HepG2 (cell line): ENCODE measurements around the gene UTP15. TPM values are rescaled to one million over a fixed set of nuclear protein-coding genes. Genes with fewer than 3 reads are reported as not detected.

Source experiments
- DPF2 ChIP-seq: sonication (generic); formaldehyde crosslinking; IDR thresholded peaks from 2 replicates; pipeline ENCODE4 v1.4.0; 2020; ENCODE audit warnings: mild to moderate bottlenecking, low read depth, missing genetic modification reagents, borderline replicate concordance
- JUNB ChIP-seq: sonication (generic); formaldehyde crosslinking; IDR thresholded peaks from 2 replicates; pipeline ENCODE4 v1.8.0; 2022; ENCODE audit warnings: missing genetic modification reagents, mild to moderate bottlenecking, borderline replicate concordance
- KDM4B ChIP-seq: sonication (generic); formaldehyde crosslinking; IDR thresholded peaks from 2 replicates; pipeline ENCODE4 v1.4.0; 2020; ENCODE audit warnings: missing genetic modification reagents
- KDM5A ChIP-seq: fragments of 200-600 bp; sonication (generic); IDR thresholded peaks from 2 replicates; pipeline ENCODE4 v1.7.0; 2018; ENCODE audit warnings: antibody characterized with exemption, mild to moderate bottlenecking, low read length, borderline replicate concordance
- MEIS1 ChIP-seq: sonication (generic); formaldehyde crosslinking; IDR thresholded peaks from 2 replicates; pipeline ENCODE4 v1.9.0; 2021; ENCODE audit warnings: mild to moderate bottlenecking, missing genetic modification reagents, moderate library complexity, borderline replicate concordance
- MNT ChIP-seq: fragments of 450-650 bp; IDR thresholded peaks from 2 replicates; pipeline ENCODE4 v1.6.1; 2016
- MTF1 ChIP-seq: sonication (generic); formaldehyde crosslinking; IDR thresholded peaks from 2 replicates; pipeline ENCODE4 v1.5.0; 2020; ENCODE audit warnings: missing genetic modification reagents
- STAG1 ChIP-seq: sonication (generic); formaldehyde crosslinking; IDR thresholded peaks from 2 replicates; pipeline ENCODE4 v1.4.0; 2020; ENCODE audit warnings: missing genetic modification reagents
- TAF15 ChIP-seq: fragments of 200-400 bp; formaldehyde crosslinking; IDR thresholded peaks from one replicate; pipeline ENCODE4 v1.6.1; 2018; ENCODE audit warnings: mild to moderate bottlenecking, low read depth, low read length; ENCODE audit not compliant: poor library complexity, severe bottlenecking
- TSC22D2 ChIP-seq: sonication (generic); formaldehyde crosslinking; IDR thresholded peaks from 2 replicates; pipeline ENCODE4 v1.5.1; 2020; ENCODE audit warnings: missing genetic modification reagents, mild to moderate bottlenecking, borderline replicate concordance
- UBTF ChIP-seq: sonication (generic); formaldehyde crosslinking; IDR thresholded peaks from 2 replicates; pipeline ENCODE4 v1.4.0; 2020; ENCODE audit warnings: mild to moderate bottlenecking, missing genetic modification reagents
- ZNF101 ChIP-seq: sonication (generic); formaldehyde crosslinking; IDR thresholded peaks from 2 replicates; pipeline ENCODE4 v1.4.0; 2020; ENCODE audit warnings: mild to moderate bottlenecking, low read depth, missing genetic modification reagents, borderline replicate concordance
- ZNF235 ChIP-seq: sonication (generic); formaldehyde crosslinking; IDR thresholded peaks from 2 replicates; pipeline ENCODE4 v1.8.1; 2023; ENCODE audit warnings: mild to moderate bottlenecking, missing genetic modification reagents, borderline replicate concordance
- ZNF24 ChIP-seq: fragments of 450-650 bp; IDR thresholded peaks from 2 replicates; pipeline ENCODE4 v1.6.1; 2017; ENCODE audit warnings: antibody characterized with exemption, mild to moderate bottlenecking
- ZNF512B ChIP-seq: sonication (generic); formaldehyde crosslinking; IDR thresholded peaks from 2 replicates; pipeline ENCODE4 v1.5.1; 2020; ENCODE audit warnings: missing genetic modification reagents, mild to moderate bottlenecking, borderline replicate concordance
- ZNF614 ChIP-seq: IDR thresholded peaks from 2 replicates; pipeline ENCODE4 v1.6.1; 2018; ENCODE audit warnings: missing biosample characterization, missing genetic modification reagents, inconsistent platforms, borderline replicate concordance
- ZNF737 ChIP-seq: sonication (generic); formaldehyde crosslinking; IDR thresholded peaks from 2 replicates; pipeline ENCODE4 v1.5.0; 2020; ENCODE audit warnings: missing genetic modification reagents, mild to moderate bottlenecking, borderline replicate concordance
- polyA plus RNA-seq, 8 experiments: library from polyadenylated mRNA; depleted of rRNA in 3 of 8; stranded (reverse) in 7 of 8; unstranded in 1 of 8; fragments of >200 nt; fragmentation: Illumina TruSeq in 4 of 8; extraction: Trizol in 4 of 8; gene quantifications; 2 replicates each; pipeline versions ENCODE4 v1.2.1 to v1.2.3, GENCODE V29; 2011 to 2016; ENCODE audit warnings: low read depth in 4 of 8, missing spikeins in 1 of 8, mixed read lengths in 1 of 8; ENCODE audit not compliant: insufficient read depth in 1 of 8
- total RNA-seq, 5 experiments: library from RNA; depleted of rRNA; stranded (reverse); fragments of >200 nt; fragmentation: Illumina TruSeq; extraction: Trizol; gene quantifications; 2 replicates each; pipeline ENCODE4 v1.2.3, GENCODE V29; 2016; ENCODE audit warnings: low read depth in 1 of 5
- TF ChIP-seq, protein P1 (sequence below): sonication (generic); formaldehyde crosslinking; IDR thresholded peaks from 2 replicates; pipeline ENCODE4 v1.8.0; 2022; ENCODE audit warnings: mild to moderate bottlenecking, missing genetic modification reagents, borderline replicate concordance

The UTP15 gene
- total and polyA plus RNA-seq, 2 of the 13 experiments (the other 11 are each of a cell fraction or from before 2014, with no cell fraction given), result 7.3 to 35.8 TPM

GRCh38 chr5:73565139-73565968 is at the start of gene UTP15, which contains the start of gene ANKRA2 (continued):
- TF ChIP-seq UBTF (CRISPR knock-in tag) (peak; percentile 33; the same call in 1 of the 2 replicates), ZNF235 (CRISPR knock-in tag) (no peak), MTF1 (no peak; the same call in 1 of the 2 replicates), DPF2 (CRISPR knock-in tag) (no peak), ZNF614 (CRISPR knock-in tag) (no peak), KDM5A (peak; percentile 99; the same call in 1 of the 2 replicates), MNT (peak; percentile 71), ZNF737 (CRISPR knock-in tag) (no peak), TSC22D2 (CRISPR knock-in tag) (0 out of 2 replicates have a peak, but pooled peaks have one; percentile 34), MEIS1 (CRISPR knock-in tag) (no peak), STAG1 (CRISPR knock-in tag) (no peak), ZNF101 (0 out of 2 replicates have a peak, but pooled peaks have one; percentile 55), TAF15 (no peak), JUNB (CRISPR knock-in tag) (no peak), ZNF24 (no peak), KDM4B (peak; percentile 31), ZNF512B (CRISPR knock-in tag) (no peak)
- TF ChIP-seq, protein P1, sequence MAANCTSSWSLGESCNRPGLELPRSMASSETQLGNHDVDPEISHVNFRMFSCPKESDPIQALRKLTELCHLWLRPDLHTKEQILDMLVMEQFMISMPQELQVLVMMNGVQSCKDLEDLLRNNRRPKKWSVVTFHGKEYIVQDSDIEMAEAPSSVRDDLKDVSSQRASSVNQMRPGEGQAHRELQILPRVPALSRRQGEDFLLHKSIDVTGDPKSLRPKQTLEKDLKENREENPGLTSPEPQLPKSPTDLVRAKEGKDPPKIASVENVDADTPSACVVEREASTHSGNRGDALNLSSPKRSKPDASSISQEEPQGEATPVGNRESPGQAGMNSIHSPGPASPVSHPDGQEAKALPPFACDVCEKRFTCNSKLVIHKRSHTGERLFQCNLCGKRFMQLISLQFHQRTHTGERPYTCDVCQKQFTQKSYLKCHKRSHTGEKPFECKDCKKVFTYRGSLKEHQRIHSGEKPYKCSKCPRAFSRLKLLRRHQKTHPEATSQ, result no peak
